Posterior vena cava (tissue), 2 donors: Measurements from ENCODE around the gene RIMS4. TPM values are rescaled to one million over a fixed set of nuclear protein-coding genes. Genes with fewer than 3 reads are reported as not detected.

Experiments
- DNase-seq: peaks from one replicate; pipeline ENCODE4 v3.0.0-alpha.2; 2020; ENCODE audit warnings: low spot score
- intact Hi-C, 2 donors: fragments of 100-400 bp; cut with DNase I; formaldehyde crosslinking; loops; one replicate each; pipeline versions ENCODE4 v1.14.1 to v1.14.2; 2022 to 2023
- total RNA-seq, 2 donors: library from RNA; stranded (reverse); fragmentation: NEBNext Ultra II Directional; extraction: Animal tissue kit (Norgen Biotek cat#: 25700); gene quantifications; one replicate each; pipeline ENCODE4 v1.2.1, GENCODE V29; 2021
- donor health status: DM: yes; HTN: yes; CAD: no.
- donor health status: DM: yes; HTN: yes; CAD: no.

Gene RIMS4
- total RNA-seq, 2 donors from 2014 or later, result 5.6 to 6.6 TPM

GRCh38 chr20:44803383-44803941 lies 6.9 kb downstream of the RIMS4 start:
- DNase-seq, result no peak
- intact Hi-C loops, result no loop called here

GRCh38 chr20:44802702-44803101 lies 7.6 kb downstream of the RIMS4 start:
- DNase-seq, result no peak
- intact Hi-C loops, result no loop called here

GRCh38 chr20:44800391-44801046 lies 9.8 kb downstream of the RIMS4 start:
- intact Hi-C loops, result no loop called here
- DNase-seq, result no peak

GRCh38 chr20:44799691-44800090 lies 10.7 kb downstream of the RIMS4 start:
- DNase-seq, result no peak
- intact Hi-C loops, result no loop called here

GRCh38 chr20:44796758-44797457 lies 13.4 kb downstream of the RIMS4 start:
- intact Hi-C loops, result no loop called here
- DNase-seq, result no peak

- intact Hi-C loops, result no loop called here
- no peak for DNase-seq
Observed at GRCh38 chr20:44796311-44796710, 14.0 kb downstream of the RIMS4 start.

- no peak for DNase-seq
- intact Hi-C loops, result no loop called here
Observed at GRCh38 chr20:44795836-44796235, 14.5 kb downstream of the RIMS4 start.

- intact Hi-C loops, result no loop called here
- no peak for DNase-seq
Observed at GRCh38 chr20:44792796-44793195, 17.6 kb downstream of the RIMS4 start.

- intact Hi-C loops, result no loop called here
- no peak for DNase-seq
Observed at GRCh38 chr20:44790638-44791393, 19.5 kb downstream of the RIMS4 start.

GRCh38 chr20:44788706-44789456 lies 21.5 kb downstream of the RIMS4 start:
- DNase-seq, result no peak
- intact Hi-C loops, result no loop called here

GRCh38 chr20:44787299-44787698 lies 23.0 kb downstream of the RIMS4 start:
- no peak for DNase-seq
- intact Hi-C loops, result no loop called here

- no peak for DNase-seq
- intact Hi-C loops, result no loop called here
Observed at GRCh38 chr20:44785768-44786167, 24.6 kb downstream of the RIMS4 start.

GRCh38 chr20:44784688-44785087 lies 25.7 kb downstream of the RIMS4 start:
- intact Hi-C loops, result no loop called here

GRCh38 chr20:44781791-44782190 lies 28.6 kb downstream of the RIMS4 start:
- intact Hi-C loops, result no loop called here
- DNase-seq, result no peak

More at GRCh38 chr20:44784688-44785087, 25.7 kb downstream of the RIMS4 start:
- DNase-seq, result no peak

GRCh38 chr20:44781118-44781517 lies 29.2 kb downstream of the RIMS4 start:
- no peak for DNase-seq
- intact Hi-C loops, result no loop called here

GRCh38 chr20:44780226-44780625 lies 30.1 kb downstream of the RIMS4 start:
- intact Hi-C loops, result no loop called here
- no peak for DNase-seq

- DNase-seq, result no peak
- intact Hi-C loops, result no loop called here
Observed at GRCh38 chr20:44776980-44777379, 33.4 kb downstream of the RIMS4 start.

GRCh38 chr20:44773070-44773829 lies 37.1 kb downstream of the RIMS4 start:
- intact Hi-C loops, result no loop called here
- DNase-seq, result no peak

GRCh38 chr20:44772636-44773035 lies 37.7 kb downstream of the RIMS4 start:
- no peak for DNase-seq
- intact Hi-C loops, result no loop called here
